C4-2B (cell line): ENCODE data around the gene UNC5C.

Experiments
- H3K27ac ChIP-seq: fragments of 450-650 bp; 2 replicates; pipeline ENCODE4 v1.5.1; 2017
- CTCF ChIP-seq: fragments of 450-650 bp; conservative IDR thresholded peaks from 2 replicates; pipeline ENCODE4 v1.5.1; 2017; ENCODE audit warnings: mild to moderate bottlenecking
- ZFX ChIP-seq: fragments of 450-650 bp; IDR thresholded peaks from 2 replicates; pipeline ENCODE4 v1.6.1; 2017

UNC5C gene

GRCh38 chr4:95445251-95445650 is 103.5 kb downstream of the UNC5C start:
- no peak overlapping the region for H3K27ac ChIP-seq
- no peak for TF ChIP-seq ZFX
- TF ChIP-seq CTCF: no peak

- no peak overlapping the region for H3K27ac ChIP-seq
- TF ChIP-seq CTCF (no peak), ZFX (no peak)
Observed at GRCh38 chr4:95444812-95445211, 104.0 kb downstream of the UNC5C start.

GRCh38 chr4:95439896-95440295 is 108.9 kb downstream of the UNC5C start:
- no peak overlapping the region for H3K27ac ChIP-seq
- TF ChIP-seq CTCF: no peak
- TF ChIP-seq ZFX: no peak

- TF ChIP-seq ZFX (no peak), CTCF (no peak)
- no peak overlapping the region for H3K27ac ChIP-seq
Observed at GRCh38 chr4:95439071-95439470, 109.7 kb downstream of the UNC5C start.

GRCh38 chr4:95432466-95432865 is 116.3 kb downstream of the UNC5C start:
- no peak for TF ChIP-seq ZFX
- no peak for TF ChIP-seq CTCF
- H3K27ac ChIP-seq: no peak overlapping the region

- H3K27ac ChIP-seq: no peak overlapping the region
- TF ChIP-seq CTCF (no peak), ZFX (no peak)
Observed at GRCh38 chr4:95431678-95432077, 117.1 kb downstream of the UNC5C start.

GRCh38 chr4:95429416-95429815 is 119.4 kb downstream of the UNC5C start:
- no peak overlapping the region for H3K27ac ChIP-seq
- TF ChIP-seq CTCF (no peak), ZFX (no peak)
